Esophagus squamous epithelium (tissue), 4 donors: ENCODE measurements around the gene PDE6B.

Experiments used
- CTCF ChIP-seq, 6 experiments: fragments of 450-650 bp in 4 of 6; fragments of 200-600 bp in 2 of 6; sonication (generic) in 2 of 6; IDR thresholded peaks; one replicate each; pipeline ENCODE4 v1.5.1; 2016 to 2019; ENCODE audit warnings: antibody characterized with exemption in 6 of 6, mild to moderate bottlenecking in 4 of 6, moderate library complexity in 4 of 6
- POLR2A ChIP-seq, 4 donors: fragments of 450-650 bp; IDR thresholded peaks; one replicate each; pipeline ENCODE4 v1.6.1; 2017; ENCODE audit warnings: antibody characterized with exemption in 4 of 4, mild to moderate bottlenecking in 4 of 4, moderate library complexity in 3 of 4

- TF ChIP-seq CTCF (IDR thresholded peaks at IDR 0.05) (no peak), POLR2A (IDR thresholded peaks at IDR 0.05) (no peak)
Measured at GRCh38 chr4:577499-578450, 47.6 kb upstream of the PDE6B start.
